Memory B cell (primary cell): ENCODE results near the gene PCDHA9.
"Not testable (repeated sequence)": the region's sequence is repeated elsewhere in the genome, so short reads cannot be mapped to it uniquely, and the experiment has no call there.

ENCODE experiments used
- ATAC-seq: fragments of 150-1000 bp; cut with Tn5 transposase; 2 replicates; pipeline ENCODE4 v1.10.0; 2021; ENCODE audit warnings: low read depth, mild to moderate bottlenecking, moderate library complexity
- DNase-seq, 2 donors: peaks; one replicate each; pipeline ENCODE4 v3.0.0; 2022; ENCODE audit warnings: low spot score in 2 of 2
- H3K27ac Mint-ChIP-seq: one replicate; pipeline ENCODE4 v1.8.0; 2022; ENCODE audit warnings: mild to moderate bottlenecking, moderate library complexity, mixed read lengths
- H3K27me3 Mint-ChIP-seq: one replicate; pipeline ENCODE4 v1.8.0; 2022; ENCODE audit warnings: mixed read lengths
- H3K36me3 Mint-ChIP-seq: one replicate; pipeline ENCODE4 v1.8.0; 2022; ENCODE audit warnings: mild to moderate bottlenecking, mixed read lengths
- H3K4me1 Mint-ChIP-seq: one replicate; pipeline ENCODE4 v1.8.0; 2022; ENCODE audit warnings: mixed read lengths
- H3K4me3 Mint-ChIP-seq: one replicate; pipeline ENCODE4 v1.8.0; 2022; ENCODE audit warnings: mild to moderate bottlenecking, moderate library complexity, mixed read lengths
- H3K9me3 Mint-ChIP-seq: one replicate; pipeline ENCODE4 v1.8.0; 2022; ENCODE audit warnings: mixed read lengths

PCDHA9 gene

DNA sequence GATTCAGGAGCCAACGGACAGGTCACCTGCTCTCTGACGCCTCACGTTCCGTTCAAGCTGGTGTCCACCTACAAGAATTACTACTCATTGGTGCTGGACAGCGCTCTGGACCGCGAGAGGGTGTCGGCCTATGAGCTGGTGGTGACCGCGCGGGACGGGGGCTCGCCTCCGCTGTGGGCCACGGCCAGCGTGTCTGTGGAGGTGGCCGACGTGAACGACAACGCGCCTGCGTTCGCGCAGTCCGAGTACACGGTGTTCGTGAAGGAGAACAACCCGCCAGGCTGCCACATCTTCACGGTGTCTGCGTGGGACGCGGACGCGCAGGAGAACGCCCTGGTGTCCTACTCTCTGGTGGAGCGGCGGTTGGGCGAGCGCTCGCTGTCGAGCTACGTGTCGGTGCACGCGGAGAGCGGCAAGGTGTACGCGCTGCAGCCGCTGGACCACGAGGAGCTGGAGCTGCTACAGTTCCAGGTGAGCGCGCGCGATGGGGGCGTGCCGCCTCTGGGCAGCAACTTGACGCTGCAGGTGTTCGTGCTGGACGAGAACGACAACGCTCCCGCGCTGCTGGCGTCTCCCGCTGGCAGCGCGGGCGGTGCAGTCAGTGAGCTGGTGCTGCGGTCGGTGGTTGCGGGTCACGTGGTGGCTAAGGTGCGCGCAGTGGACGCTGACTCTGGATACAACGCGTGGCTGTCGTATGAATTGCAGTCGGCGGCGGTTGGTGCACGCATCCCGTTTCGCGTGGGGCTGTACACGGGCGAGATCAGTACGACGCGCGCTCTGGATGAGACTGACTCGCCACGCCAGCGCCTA, 9.2 kb downstream of the PCDHA9 start:
- no peak for ATAC-seq
- Mint-ChIP-seq H3K36me3 (peaks cover 2% of the 10 kb centered on the region), H3K4me3 (no peak overlapping the region), H3K9me3 (no peaks in the 10 kb centered on the region), H3K4me1 (no peaks in the 10 kb centered on the region), H3K27ac (no peak overlapping the region), H3K27me3 (no peaks in the 10 kb centered on the region)
- no peak for DNase-seq

DNA sequence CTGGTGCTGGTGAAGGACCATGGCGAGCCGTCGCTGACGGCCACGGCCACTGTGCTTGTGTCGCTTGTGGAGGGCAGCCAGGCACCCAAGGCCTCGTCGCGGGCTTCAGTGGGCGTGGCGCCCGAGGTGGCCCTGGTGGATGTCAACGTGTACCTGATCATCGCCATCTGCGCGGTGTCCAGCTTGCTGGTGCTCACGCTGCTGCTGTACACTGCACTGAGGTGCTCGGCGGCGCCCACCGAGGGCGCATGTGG, 9.7 kb downstream of the PCDHA9 start:
- Mint-ChIP-seq H3K27me3 (no peaks in the 10 kb centered on the region), H3K4me3 (no peak overlapping the region), H3K27ac (no peak overlapping the region), H3K4me1 (no peaks in the 10 kb centered on the region), H3K9me3 (no peaks in the 10 kb centered on the region), H3K36me3 (peaks cover 2% of the 10 kb centered on the region)
- ATAC-seq (no peak), DNase-seq (no peak)

DNA sequence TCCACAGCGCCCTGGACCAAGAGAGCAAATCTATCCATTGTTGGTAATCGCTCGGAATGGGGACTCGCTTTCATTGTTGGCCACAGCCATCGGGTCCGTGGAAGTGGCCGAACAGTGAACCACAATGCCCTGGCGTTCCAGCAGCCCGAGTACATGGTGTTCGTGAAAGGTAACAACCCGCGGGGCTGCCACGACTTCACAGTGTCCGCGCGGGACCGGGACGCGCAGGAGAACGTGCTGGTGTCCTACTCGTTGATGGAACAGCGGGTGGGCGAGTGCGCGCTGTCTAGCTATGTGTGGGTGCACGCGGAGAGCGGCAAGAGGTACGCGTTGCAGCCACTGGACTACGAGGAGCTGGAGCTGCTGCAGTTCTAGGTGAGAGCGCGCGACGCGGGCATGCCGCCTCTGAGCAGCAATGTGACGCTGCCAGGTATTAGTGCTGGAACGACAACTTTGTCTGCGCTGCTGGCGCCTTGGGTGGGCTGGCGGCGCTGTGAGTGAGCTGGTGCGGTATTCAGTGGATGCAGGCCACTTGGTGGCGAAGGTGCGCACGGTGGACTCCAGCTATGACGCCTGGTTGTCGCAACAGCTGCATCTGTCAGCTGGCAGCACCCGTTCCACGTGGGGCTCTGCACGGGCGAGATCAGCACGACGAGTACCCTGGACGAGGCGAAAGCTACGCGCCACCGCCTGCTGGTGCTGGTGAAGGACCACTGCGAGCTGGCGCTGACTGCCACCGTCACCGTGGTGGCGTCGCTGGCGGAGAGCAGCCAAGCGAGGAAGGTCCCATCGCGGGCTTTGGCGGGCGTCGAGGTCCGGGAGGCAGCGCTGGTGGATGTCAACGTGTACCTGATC, 14.5 kb downstream of the PCDHA9 start:
- H3K4me1 Mint-ChIP-seq: no peaks in the 10 kb centered on the region

DNA sequence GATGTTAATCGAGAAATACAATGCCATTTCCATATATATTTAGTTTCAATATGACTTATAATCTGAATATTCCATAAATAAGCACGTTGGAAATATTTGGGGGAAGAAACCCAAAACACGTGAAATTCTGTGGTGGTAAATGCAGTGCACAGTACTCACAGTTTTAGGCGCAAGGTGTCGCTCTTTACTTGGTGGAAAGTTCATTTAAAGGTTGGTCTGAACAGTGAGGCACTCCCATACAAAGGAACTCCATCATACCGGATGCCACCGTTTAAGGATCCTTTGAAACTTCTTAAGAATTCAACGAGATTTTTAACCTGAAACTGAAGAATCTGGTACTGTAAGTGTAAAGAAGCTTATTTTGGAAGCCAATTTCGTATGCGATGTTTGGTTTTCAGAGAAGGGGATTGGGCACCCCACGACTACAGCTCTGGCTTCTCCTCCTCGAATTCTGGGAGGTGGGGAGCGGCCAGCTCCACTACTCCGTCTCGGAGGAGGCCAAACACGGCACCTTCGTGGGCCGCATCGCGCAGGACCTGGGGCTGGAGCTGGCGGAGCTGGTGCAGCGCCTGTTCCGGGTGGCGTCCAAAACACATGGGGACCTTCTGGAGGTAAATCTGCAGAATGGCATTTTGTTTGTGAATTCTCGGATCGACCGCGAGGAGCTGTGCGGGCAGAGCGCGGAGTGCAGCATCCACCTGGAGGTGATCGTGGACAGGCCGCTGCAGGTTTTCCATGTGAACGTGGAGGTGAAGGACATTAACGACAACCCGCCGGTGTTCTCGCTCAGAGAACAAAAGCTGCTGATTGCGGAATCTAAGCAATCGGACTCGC, 20.8 kb downstream of the PCDHA9 start, which contains the start of gene PCDHA11:
PCDHA11 (plus strand) TSS at position 237 of the 834 bp plus-strand sequence; CDS start at position 384, 147 bp downstream.
- ATAC-seq: no peak
- H3K27ac Mint-ChIP-seq: no peak within 1 kb of the TSS
- no peak for DNase-seq
- peaks cover 3% of the 10 kb centered on the region for H3K27me3 Mint-ChIP-seq
- H3K36me3 Mint-ChIP-seq: no peaks in the 10 kb centered on the region
- H3K9me3 Mint-ChIP-seq: peaks cover 2% of the 10 kb centered on the region
- no peak within 1 kb of the TSS for H3K4me3 Mint-ChIP-seq
- no peaks in the 10 kb centered on the region for H3K4me1 Mint-ChIP-seq

More for the DNA sequence above, 14.5 kb downstream of the PCDHA9 start:
- Mint-ChIP-seq H3K27ac (no peak overlapping the region), H3K4me3 (no peak overlapping the region), H3K27me3 (no peaks in the 10 kb centered on the region), H3K9me3 (no peaks in the 10 kb centered on the region), H3K36me3 (no peaks in the 10 kb centered on the region)
- ATAC-seq (no peak), DNase-seq (no peak)

DNA sequence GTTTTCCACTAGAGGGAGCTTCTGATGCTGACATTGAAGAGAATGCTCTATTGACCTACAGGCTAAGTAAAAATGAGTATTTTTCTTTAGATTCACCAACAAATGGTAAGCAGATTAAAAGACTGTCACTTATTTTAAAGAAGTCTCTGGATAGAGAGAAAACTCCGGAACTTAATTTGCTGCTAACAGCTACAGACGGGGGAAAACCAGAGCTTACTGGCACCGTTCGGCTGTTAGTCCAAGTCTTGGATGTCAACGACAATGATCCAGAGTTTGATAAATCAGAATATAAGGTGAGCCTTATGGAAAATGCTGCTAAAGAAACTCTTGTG, 21.3 kb downstream of the PCDHA9 start:
- Mint-ChIP-seq H3K27ac (no peak overlapping the region), H3K4me1 (no peaks in the 10 kb centered on the region), H3K36me3 (no peaks in the 10 kb centered on the region), H3K4me3 (no peak overlapping the region), H3K27me3 (peaks cover 6% of the 10 kb centered on the region), H3K9me3 (peaks cover 2% of the 10 kb centered on the region)
- ATAC-seq (no peak), DNase-seq (no peak)

DNA sequence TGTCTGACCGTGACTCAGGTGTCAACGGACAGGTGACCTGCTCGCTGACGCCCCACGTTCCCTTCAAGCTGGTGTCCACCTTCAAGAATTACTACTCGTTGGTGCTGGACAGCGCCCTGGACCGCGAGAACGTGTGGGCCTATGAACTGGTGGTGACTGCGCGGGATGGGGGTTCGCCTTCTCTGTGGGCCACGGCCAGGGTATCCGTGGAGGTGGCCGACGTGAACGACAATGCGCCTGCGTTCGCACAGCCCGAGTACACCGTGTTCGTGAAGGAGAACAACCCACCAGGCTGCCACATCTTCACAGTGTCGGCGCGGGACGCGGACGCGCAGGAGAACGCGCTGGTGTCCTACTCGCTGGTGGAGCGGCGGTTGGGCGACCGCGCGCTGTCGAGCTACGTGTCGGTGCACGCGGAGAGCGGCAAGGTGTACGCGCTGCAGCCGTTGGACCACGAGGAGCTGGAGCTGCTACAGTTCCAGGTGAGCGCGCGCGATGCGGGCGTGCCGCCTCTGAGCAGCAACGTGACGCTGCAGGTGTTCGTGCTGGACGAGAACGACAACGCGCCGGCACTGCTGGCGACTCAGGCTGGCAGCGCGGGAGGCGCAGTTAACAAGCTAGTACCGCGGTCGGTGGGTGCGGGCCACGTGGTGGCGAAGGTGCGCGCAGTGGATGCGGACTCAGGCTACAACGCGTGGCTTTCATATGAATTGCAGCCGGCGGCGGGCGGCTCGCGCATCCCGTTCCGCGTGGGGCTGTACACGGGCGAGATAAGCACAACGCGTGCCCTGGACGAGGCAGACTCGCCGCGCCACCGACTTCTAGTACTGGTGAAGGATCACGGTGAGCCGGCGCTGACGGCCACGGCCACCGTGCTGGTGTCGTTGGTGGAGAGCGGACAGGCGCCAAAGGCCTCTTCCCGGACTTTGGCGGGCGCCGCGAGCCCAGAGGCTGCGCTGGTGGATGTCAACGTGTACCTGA, 22.3 kb downstream of the PCDHA9 start:
- H3K4me3 Mint-ChIP-seq: no peak overlapping the region

DNA sequence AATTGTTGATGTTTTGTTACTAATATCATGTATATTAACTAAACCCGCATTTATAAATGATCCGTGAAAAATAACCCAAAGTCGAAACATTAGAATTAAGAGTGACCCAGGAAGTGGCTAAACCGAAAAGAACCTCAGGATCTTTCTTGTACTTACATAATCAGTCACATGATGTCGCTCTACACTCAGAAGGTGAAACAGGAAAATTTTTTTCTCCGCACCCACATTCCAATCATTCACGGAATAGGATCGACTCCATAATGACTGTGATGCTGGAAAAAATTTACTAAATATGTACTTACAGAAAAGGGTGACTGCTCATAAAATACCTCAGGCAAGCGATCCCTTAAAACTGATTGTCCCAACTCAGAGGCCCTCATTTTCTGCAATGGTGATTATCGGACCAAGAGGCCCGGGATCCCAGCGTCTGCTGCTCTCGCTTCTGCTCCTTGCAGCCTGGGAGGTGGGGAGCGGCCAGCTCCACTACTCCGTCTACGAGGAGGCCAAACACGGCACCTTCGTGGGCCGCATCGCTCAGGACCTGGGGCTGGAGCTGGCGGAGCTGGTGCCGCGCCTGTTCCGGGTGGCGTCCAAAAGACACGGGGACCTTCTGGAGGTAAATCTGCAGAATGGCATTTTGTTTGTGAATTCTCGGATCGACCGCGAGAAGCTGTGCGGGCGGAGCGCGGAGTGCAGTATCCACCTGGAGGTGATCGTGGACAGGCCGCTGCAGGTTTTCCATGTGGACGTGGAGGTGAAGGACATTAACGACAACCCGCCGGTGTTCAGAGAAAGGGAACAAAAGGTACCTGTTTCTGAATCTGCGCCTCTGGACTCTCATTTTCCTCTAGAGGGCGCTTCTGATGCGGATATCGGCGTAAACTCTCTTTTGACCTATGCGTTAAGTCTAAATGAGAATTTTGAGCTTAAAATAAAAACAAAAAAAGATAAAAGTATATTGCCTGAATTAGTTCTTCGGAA, 27.2 kb downstream of the PCDHA9 start, which contains the start of gene PCDHA12:
PCDHA12 (plus strand) TSS at position 224 of the 981 bp plus-strand sequence; CDS start at position 389, 165 bp downstream.
- ATAC-seq: no peak
- no peak within 1 kb of the TSS for H3K27ac Mint-ChIP-seq
- H3K36me3 Mint-ChIP-seq: no peaks in the 10 kb centered on the region
- no peak for DNase-seq
- peaks cover 4% of the 10 kb centered on the region for H3K9me3 Mint-ChIP-seq
- no peak within 1 kb of the TSS for H3K4me3 Mint-ChIP-seq
- peaks cover 10% of the 10 kb centered on the region for H3K27me3 Mint-ChIP-seq
- H3K4me1 Mint-ChIP-seq: no peaks in the 10 kb centered on the region

More for the DNA sequence above, 22.3 kb downstream of the PCDHA9 start:
- DNase-seq (no peak), ATAC-seq (no peak)
- H3K4me1 Mint-ChIP-seq: no peaks in the 10 kb centered on the region
- H3K9me3 Mint-ChIP-seq: peaks cover 2% of the 10 kb centered on the region
- H3K27me3 Mint-ChIP-seq: peaks cover 6% of the 10 kb centered on the region
- no peak overlapping the region for H3K27ac Mint-ChIP-seq
- H3K36me3 Mint-ChIP-seq: no peaks in the 10 kb centered on the region

DNA sequence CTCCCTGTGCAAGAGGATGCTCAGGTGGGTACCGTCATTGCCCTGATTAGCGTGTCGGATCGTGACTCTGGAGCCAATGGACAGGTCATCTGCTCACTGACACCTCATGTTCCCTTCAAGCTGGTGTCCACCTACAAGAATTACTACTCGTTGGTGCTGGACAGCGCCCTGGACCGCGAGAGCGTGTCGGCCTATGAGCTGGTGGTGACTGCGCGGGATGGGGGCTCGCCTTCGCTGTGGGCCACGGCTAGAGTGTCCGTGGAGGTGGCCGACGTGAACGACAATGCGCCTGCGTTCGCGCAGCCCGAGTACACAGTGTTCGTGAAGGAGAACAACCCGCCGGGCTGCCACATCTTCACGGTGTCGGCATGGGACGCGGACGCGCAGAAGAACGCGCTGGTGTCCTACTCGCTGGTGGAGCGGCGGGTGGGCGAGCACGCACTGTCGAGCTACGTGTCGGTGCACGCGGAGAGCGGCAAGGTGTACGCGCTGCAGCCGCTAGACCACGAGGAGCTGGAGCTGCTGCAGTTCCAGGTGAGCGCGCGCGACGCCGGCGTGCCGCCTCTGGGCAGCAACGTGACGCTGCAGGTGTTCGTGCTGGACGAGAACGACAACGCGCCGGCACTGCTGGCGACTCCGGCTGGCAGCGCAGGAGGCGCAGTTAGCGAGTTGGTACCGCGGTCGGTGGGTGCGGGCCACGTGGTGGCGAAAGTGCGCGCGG, 28.5 kb downstream of the PCDHA9 start:
- H3K4me1 Mint-ChIP-seq, H3K9me3 Mint-ChIP-seq, DNase-seq, H3K27ac Mint-ChIP-seq, H3K36me3 Mint-ChIP-seq, ATAC-seq, H3K4me3 Mint-ChIP-seq: not testable (repeated sequence)
- peaks cover 14% of the 10 kb centered on the region for H3K27me3 Mint-ChIP-seq

DNA sequence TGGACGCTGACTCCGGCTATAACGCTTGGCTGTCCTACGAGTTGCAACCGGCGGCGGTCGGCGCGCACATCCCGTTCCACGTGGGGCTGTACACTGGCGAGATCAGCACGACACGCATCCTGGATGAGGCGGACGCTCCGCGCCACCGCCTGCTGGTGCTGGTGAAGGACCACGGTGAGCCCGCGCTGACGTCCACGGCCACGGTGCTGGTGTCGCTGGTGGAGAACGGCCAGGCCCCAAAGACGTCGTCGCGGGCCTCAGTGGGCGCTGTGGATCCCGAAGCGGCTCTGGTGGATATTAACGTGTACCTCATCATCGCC, 29.0 kb downstream of the PCDHA9 start:
- no peak for ATAC-seq
- Mint-ChIP-seq H3K9me3 (peaks cover 7% of the 10 kb centered on the region), H3K27me3 (peaks cover 14% of the 10 kb centered on the region)

DNA sequence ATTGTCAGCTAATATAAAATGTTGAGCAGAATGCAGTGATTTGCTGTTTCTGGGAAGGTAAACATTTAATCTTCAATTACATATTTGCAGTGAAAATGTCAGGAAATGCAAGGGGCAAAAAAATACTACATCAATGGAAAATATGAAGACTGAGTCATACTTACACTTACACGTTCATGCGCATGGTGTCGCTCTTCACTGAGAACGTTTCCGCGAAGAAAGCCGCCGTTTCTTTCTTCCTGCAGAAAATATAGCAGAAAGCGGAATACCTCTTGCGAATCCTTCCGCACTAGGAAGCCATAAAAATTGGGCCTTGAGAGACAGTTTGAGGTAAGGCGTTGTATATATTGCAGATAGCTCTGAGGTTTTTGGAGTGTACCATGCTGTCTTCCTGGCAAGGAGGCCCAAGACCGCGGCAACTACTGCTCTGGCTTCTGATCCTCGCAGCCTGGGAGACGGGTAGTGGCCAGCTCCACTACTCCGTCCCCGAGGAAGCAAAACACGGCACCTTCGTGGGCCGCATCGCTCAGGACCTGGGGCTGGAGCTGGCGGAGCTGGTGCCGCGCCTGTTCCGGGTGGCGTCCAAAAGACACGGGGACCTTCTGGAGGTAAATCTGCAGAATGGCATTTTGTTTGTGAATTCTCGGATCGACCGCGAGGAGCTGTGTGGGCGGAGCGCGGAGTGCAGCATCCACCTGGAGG, 33.9 kb downstream of the PCDHA9 start, which contains the start of gene PCDHA13:
PCDHA13 (plus strand) TSS at position 236 of the 702 bp plus-strand sequence; CDS start at position 381, 145 bp downstream.
- no peaks in the 10 kb centered on the region for H3K36me3 Mint-ChIP-seq
- peaks cover 8% of the 10 kb centered on the region for H3K27me3 Mint-ChIP-seq
- peaks cover 5% of the 10 kb centered on the region for H3K9me3 Mint-ChIP-seq
- ATAC-seq: no peak
- H3K4me1 Mint-ChIP-seq: no peaks in the 10 kb centered on the region
- H3K27ac Mint-ChIP-seq: no peak within 1 kb of the TSS
- no peak for DNase-seq
- no peak within 1 kb of the TSS for H3K4me3 Mint-ChIP-seq

More for the DNA sequence above, 29.0 kb downstream of the PCDHA9 start:
- Mint-ChIP-seq H3K4me3 (no peak overlapping the region), H3K36me3 (no peaks in the 10 kb centered on the region), H3K4me1 (no peaks in the 10 kb centered on the region), H3K27ac (no peak overlapping the region)
- DNase-seq: no peak

DNA sequence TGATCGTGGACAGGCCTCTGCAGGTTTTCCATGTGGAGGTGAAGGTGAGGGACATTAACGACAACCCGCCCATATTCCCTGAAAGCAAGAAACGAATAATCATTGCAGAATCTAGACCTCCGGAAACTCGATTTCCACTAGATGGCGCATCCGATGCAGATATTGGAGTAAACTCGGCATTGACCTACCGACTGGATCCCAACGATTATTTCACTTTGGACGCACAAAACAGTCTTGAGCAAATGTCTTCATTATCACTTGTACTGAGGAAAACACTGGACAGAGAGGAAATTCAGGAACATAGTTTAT, 34.4 kb downstream of the PCDHA9 start:
- no peak overlapping the region for H3K27ac Mint-ChIP-seq
- H3K4me1 Mint-ChIP-seq: no peaks in the 10 kb centered on the region
- H3K4me3 Mint-ChIP-seq: no peak overlapping the region
- ATAC-seq (no peak), DNase-seq (no peak)
- peaks cover 8% of the 10 kb centered on the region for H3K9me3 Mint-ChIP-seq
- no peaks in the 10 kb centered on the region for H3K36me3 Mint-ChIP-seq
- H3K27me3 Mint-ChIP-seq: peaks cover 8% of the 10 kb centered on the region
